Activated CD4-positive, alpha-beta T cell treated with anti-CD3 and anti-CD28 coated beads for 4 hours (primary cell): ENCODE data around the gene ZNF491.
"Not testable (repeated sequence)": the region's sequence is repeated elsewhere in the genome, so short reads cannot be mapped to it uniquely, and the experiment has no call there.

ENCODE experiments used
- DNase-seq, 2 donors: peaks; one replicate each; pipeline ENCODE4 v3.0.0-alpha.2; 2020

Gene ZNF491

DNA sequence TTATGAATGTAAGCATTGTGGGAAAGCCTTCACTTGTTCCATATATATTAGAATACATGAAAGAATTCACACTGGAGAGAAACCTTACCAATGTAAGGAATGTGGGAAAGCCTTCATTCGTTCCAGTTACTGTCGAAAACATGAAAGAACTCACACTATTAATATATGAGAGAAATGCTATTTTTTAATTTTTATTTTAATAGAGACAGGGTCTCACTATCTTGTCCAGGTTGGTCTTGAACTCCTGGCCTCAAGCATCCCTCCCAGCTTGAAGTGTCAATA is 8.7 kb downstream of the ZNF491 start:
- DNase-seq = no peak

DNA sequence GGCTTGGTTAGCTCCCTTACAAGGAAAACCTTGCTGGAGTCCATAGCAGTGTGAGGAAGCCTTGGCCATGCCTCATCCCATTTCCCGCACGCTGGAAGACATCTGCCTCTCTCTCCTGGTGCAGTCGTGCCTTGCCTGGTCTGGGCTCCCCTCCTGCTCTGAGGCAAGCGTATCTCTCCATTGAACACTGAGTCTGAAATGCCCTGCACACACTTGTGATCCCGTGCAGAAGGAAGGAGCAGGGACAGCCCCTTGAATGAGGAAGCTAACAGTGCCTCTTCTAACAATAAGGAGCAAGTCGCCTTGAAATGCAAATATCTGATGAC is 15.3 kb downstream of the ZNF491 start:
- DNase-seq = no peak

DNA sequence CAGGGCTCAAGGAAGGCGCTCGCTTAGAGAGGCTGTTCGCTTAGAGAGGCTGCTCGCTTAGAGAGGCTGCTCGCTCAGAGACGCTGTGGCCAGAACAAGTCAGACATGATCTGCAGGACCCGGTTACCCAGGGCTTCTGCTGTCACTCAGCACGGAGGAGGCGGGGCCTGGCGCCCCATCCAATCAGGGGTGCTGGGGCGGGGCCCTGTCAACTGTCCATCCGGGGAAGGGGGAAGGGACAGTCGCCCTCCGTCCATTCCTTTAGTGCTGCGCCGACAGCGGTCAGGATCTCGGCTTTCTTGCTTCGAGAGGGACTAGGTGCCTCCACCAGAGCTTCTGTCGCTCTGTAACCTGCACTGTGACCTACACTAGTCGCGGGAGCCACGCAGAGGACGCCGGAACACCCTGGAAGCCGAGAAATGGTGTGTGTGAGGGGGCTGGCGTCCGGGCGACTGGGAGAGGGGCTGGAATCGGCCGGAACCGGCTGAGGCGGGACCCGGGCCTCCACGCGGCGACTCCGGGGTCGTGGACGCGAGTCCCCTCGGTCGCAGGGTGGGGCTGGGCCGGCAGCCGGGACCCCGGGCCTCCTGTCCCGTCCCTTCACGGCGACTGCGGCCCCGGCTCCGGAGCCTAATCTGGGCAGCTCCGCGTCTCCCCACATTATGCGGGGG is 15.8 kb downstream of the ZNF491 start, which contains the start of gene ZNF440:
TSS of gene ZNF440 (plus strand) at position 245 of the 671 bp plus-strand sequence. CDS start at position 420, 175 bp downstream.
- DNase-seq = peak; percentile 76 to 78

DNA sequence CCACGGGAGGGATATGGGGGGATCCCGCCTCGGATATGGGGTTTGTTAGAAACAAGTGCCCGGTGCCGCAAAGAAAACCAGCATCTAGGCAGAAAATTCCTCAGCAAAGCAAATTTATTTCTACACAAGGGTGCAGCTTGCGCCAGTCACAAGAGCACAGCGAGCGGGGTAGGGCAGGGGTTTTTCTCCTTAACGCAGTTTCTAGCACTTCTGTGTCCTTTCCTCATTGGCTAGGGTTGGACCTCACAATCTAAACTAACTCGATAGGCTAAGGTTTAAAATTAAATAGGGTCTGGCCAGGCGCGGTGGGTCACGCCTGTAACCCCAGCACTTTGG is 16.3 kb downstream of the ZNF491 start:
- no peak for DNase-seq

DNA sequence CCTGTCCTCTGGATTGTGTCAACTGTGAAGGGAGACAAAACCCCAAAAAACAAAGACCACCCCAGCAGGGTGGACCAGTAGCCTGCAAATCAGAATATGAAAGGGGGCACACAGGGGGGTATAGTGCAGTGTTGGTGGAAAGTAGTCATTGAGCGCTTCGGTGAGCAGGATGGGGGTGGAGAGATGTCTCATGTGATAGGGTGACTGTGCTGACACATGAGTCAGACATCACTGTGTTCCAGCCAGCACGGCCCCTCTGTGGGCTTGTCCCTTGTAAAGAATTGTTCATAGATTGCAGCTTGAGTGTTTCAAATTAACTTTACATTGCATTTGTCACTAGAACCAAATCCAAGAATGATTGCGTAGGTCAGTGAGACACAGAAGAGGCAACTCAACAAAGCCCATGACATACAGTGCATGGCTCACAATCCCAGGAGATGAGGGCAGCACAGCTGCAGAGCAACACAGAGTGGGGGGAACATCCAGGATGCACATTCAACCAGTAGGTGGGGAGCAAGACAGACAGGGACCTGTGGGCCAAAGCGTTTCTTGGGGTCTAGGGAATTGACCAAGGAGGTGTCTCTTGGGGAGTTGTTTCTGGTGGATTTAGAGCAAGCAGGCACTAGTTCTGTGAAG is 23.3 kb downstream of the ZNF491 start:
- DNase-seq = no peak

DNA sequence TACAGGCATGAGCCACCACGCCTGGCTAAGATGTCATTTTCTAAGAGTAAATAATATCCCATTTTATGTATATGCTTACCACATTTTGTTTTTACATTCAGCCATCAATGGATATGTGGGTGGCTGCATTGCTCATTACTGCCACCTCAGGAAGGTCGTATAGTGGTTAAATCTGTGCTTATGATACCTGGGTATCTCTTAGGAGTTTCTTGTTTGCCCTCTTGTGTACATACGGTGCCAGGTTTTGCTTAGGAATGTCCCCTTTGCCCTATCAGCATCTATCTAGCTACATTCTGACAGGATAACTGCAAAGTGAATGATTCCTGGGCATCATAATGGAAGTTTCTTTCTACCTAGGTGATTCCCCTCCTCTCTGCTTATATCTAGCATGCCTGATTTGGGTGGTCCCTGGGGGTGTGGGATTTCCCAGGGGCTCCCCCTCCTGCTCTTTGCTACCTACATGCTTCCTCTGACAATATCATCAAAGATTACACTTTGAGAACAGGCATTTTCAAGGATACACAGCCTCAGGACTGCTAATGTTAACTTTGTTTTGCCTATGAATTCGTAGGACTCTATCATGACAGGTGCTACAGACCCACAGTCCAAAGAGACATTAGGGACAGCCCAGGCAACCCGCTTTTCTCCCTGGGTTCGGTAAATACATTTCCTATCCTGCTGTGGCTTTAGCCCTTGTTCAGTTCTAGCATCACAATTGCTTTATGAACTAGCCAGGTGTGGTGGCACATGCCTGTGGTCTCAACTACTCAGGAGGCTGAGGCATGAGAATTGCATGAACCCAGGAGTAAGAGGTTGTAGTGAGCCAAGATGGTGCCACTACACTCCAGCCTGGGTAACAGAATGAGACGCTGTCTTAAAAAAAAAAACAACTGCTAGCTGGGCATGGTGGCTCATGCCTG is 30.9 kb downstream of the ZNF491 start:
- not testable (repeated sequence) for DNase-seq

DNA sequence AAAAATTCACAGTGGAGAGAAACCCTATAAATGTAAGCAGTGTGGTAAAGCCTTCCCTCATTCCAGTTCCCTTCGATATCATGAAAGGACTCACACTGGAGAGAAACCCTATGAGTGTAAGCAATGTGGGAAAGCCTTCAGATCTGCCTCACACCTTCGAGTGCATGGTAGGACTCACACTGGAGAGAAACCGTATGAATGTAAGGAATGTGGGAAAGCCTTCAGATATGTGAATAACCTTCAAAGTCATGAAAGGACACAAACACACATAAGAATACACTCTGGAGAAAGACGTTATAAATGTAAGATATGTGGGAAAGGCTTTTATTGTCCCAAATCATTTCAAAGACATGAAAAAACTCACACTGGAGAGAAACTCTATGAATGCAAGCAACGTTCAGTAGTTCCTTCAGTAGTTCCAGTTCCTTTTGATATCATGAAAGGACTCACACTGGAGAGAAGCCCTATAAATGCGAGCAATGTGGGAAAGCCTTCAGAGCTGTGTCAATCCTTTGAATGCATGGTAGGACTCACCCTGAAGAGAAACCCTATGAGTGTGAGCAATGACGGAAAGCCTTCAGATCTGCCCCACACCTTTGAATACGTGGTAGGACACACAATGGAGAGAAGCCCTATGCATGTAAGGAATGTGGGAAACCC is 34.1 kb downstream of the ZNF491 start:
- no peak for DNase-seq

DNA sequence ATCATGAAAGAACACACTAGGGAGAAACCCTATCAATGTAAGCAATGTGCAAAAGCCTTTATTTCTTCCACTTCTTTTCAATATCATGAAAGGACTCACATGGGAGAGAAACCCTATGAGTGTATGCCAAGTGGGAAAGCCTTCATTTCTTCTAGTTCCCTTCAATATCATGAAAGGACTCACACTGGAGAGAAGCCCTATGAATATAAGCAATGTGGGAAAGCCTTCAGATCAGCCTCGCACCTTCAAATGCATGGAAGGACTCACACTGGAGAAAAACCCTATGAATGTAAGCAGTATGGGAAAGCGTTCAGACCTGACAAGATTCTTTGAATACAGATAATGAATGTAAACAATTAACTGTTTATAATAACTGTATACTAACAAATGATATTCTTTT is 35.2 kb downstream of the ZNF491 start:
- DNase-seq = no peak

DNA sequence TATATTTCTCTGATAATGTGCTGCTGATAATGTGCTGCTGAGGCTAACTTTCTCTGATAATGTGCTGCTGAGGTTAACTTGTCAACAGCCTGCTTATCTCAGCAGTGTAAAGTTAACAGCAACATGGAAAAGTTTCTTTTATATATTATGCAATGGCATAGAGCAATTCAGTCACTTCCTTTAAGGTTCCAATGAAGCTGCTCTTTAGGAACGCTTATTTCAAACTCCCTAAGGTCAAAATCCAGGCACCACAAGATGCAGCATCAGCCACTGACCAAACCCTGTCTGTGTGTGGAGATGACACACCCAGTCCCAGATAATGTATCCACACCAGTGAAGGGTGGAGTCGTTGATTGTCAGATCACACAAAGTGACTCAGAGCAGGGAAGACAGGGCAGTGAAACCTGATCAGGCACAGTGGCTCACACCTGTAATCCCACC is 37.3 kb downstream of the ZNF491 start:
- not testable (repeated sequence) for DNase-seq

DNA sequence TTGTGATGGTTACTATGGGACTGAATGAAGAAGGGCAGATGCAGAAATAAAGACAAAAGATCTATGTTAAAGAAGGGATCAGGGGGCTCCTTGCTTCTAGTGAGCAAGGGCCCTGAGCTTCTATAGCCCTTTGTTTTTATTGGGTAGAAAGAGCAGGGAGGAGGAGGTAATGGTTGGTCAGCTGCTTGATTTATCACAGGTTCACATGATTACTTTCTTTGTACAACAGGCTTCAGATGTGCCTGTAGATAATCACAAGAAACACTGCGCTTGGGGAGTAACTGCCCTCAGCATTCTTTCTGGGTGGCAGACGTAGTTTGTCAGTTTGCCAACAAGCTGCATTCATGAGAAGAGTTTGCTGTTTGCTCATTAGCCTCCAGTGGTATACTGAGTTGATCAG is 45.4 kb downstream of the ZNF491 start:
- DNase-seq = no peak

DNA sequence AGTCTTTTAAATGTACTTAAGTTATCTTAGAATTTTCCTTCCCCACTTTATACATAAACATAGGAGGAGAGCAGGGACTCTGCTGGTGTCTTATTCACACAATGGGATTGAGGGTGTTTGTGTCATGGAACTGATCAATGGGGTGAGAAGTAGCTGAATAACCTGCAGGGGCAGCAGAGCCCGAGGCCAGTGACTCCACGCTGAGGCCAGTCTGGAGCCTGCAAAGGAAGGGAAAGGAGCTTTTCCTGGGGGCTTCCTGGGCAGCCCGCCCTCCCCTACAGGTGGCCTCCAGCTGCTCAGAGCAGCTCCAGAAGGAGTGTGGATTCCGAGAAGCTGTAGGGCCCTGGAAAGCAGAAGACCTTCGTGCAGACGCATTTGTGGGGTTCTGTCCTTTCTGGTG is 49.3 kb downstream of the ZNF491 start:
- not testable (repeated sequence) for DNase-seq

DNA sequence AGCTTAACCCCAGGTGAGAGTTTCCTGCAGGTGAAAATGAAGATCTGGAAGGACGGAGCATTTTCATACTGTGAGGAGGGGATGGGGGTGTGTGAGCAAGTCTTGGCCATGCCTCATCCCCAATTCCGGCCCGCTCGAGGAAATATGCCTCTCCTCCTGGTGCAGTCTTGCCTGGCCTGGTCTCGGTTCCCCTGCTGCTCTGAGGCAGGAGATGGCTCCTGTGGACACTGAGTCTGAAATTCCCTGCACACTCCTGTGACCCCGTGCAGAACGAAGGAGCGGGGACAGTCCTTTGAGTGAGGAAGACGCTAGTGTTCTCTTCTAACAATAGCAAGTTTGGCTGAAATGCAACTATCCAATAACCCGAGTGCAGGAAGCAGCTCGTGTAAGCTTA is 49.9 kb downstream of the ZNF491 start:
- DNase-seq = no peak

DNA sequence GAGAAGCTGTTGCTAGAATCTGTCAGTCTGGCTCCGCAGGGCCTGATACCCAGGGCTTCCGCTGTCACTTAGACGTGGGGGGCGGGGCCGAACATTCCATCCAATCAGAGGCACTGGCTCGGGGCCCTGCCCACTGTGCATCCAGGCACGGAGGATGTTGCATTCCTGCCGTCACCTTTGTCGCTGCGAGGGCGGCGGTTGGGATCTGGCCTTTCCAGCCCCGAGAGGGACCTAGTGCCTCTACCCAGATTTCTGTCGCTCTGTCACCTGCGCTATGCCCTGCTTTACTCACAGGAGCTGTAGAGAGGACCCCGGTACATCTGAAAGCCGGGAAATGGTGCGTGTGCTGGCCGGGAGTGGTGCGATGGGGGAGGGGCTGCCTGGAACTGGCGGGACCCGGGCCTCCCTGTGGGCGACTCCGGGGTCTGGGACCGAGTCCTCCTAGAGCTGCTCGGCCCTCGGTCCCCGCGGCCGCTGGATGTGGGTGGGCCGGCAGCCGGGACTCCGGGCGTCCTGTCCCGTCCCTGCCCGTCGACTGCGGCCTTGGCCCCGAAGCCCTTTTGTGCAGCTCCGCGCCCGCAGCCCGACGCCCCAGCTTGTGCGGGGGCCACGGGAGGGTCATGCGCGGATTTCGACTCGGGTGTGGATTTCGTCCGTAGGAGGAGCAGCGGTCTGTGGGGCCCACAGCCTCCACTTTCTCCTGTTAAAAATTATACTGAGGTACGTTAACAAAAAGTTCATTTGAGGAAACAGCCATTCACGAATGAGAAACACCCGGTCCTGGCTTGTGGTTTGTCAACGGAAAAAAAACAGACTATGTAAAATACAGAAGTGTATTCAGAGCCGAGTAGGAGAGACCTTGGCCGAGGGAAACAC is 50.5 kb downstream of the ZNF491 start, which contains the start of gene ZNF439:
TSS of gene ZNF439 (plus strand) at position 133 of the 876 bp plus-strand sequence. CDS start at position 275, 142 bp downstream.
- peak; percentile 79 to 85 for DNase-seq

DNA sequence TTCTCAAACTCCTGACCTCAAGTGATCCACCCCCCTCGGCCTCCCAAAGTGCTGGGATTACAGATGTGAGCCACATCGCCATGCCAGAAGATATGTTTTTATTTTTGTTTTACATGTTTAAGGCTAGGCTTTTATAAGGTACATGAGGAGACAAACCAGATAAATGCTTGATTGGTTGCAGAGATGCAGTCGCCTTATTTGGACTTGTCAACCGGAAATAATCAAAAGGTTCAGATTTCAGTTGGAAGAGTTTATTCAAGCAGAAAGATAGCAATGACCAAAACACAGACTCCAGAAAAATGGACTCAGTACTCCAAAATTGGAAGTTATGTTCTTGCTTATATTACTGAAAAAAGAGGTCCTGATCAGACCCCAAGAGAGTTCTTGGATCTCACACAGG is 52.0 kb downstream of the ZNF491 start:
- DNase-seq = not testable (repeated sequence)

DNA sequence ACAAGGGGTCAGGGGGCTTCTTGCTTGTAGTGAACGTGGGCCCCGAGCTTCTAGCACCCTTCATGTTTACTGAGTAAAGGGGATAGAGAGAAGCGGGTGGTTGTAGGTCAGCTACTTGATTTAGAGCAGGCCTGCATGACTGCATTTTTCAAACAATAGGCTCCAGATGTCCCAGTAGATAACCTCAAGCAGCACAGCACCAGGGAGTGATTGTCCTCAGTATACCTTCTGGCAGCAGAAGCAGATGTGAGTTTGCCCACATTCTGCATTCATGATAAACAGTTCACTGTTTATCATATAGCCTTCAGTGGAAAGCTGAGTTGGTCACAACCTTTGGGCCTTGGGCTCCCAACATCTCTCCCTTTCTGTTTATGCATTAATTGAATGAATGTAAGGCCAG is 55.0 kb downstream of the ZNF491 start:
- no peak for DNase-seq

DNA sequence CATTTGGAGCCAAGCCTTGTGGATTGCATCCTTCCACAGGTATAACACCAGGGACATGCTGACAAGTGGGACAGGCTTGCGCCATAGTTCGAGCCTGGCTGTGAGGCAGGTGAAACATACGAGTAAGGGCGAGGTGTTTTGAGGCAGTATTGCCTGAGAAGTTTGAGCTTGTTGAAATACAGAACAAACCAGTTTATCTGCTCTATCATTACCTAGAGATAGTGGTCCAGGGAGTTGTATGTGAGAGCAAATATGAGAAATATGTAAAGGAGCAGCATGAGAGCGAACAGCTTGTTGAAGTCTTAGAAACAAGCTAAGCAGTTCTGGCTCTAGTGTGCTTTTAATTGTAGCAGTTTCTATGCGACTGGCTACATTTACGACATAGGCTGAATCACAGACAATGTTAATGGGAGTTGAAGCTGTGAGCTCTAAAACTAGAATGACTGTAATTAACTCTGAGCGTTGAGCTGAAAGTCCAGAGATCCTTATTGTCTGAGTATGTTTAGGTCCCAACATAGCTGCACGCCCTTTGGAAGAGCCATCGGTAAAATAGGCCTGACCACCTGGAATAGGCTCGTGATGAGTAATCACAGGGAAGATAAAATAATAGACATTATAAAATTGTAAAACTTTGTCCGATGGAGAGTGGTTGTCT is 58.4 kb downstream of the ZNF491 start:
- no peak for DNase-seq
